NT2/D1 (cell line): ENCODE results near the gene ATP6V0E1.
"Not testable (repeated sequence)": the region's sequence is repeated elsewhere in the genome, so short reads cannot be mapped to it uniquely, and the experiment has no call there.

Experiments used
- DNase-seq: peaks from one replicate; pipeline ENCODE4 v3.0.0-alpha.2; 2011; ENCODE audit warnings: low read depth, low spot score
- H3K27me3 ChIP-seq: 2 replicates; pipeline ENCODE4 v1.6.0; 2011; ENCODE audit warnings: mild to moderate bottlenecking; ENCODE audit not compliant: insufficient read length, insufficient read depth
- H3K36me3 ChIP-seq: 2 replicates; pipeline ENCODE4 v1.6.1; 2011; ENCODE audit warnings: mild to moderate bottlenecking, low read length, mixed read lengths; ENCODE audit not compliant: insufficient read depth, insufficient read length
- H3K4me1 ChIP-seq: 2 replicates; pipeline ENCODE4 v1.5.1; 2011; ENCODE audit not compliant: insufficient read depth, insufficient read length
- H3K4me3 ChIP-seq: 2 replicates; pipeline ENCODE4 v1.5.1; 2011; ENCODE audit warnings: low read depth; ENCODE audit not compliant: insufficient read length
- H3K9ac ChIP-seq: 2 replicates; pipeline ENCODE4 v1.6.0; 2011; ENCODE audit warnings: low read depth; ENCODE audit not compliant: insufficient read length
- H3K9me3 ChIP-seq: 2 replicates; pipeline ENCODE4 v1.5.1; 2011; ENCODE audit warnings: mild to moderate bottlenecking, low read length; ENCODE audit not compliant: insufficient read depth
- SUZ12 ChIP-seq: IDR thresholded peaks from 2 replicates; pipeline ENCODE4 v1.6.1; 2011; ENCODE audit not compliant: insufficient read length, insufficient read depth; ENCODE audit errors: extremely low read depth
- YY1 ChIP-seq: IDR thresholded peaks from 2 replicates; pipeline ENCODE4 v1.6.1; 2011; ENCODE audit not compliant: insufficient read length, insufficient read depth
- ZNF274 ChIP-seq: IDR thresholded peaks from 2 replicates; pipeline ENCODE4 v1.6.1; 2011; ENCODE audit warnings: mild to moderate bottlenecking, low read depth, low read length

Gene ATP6V0E1

DNA sequence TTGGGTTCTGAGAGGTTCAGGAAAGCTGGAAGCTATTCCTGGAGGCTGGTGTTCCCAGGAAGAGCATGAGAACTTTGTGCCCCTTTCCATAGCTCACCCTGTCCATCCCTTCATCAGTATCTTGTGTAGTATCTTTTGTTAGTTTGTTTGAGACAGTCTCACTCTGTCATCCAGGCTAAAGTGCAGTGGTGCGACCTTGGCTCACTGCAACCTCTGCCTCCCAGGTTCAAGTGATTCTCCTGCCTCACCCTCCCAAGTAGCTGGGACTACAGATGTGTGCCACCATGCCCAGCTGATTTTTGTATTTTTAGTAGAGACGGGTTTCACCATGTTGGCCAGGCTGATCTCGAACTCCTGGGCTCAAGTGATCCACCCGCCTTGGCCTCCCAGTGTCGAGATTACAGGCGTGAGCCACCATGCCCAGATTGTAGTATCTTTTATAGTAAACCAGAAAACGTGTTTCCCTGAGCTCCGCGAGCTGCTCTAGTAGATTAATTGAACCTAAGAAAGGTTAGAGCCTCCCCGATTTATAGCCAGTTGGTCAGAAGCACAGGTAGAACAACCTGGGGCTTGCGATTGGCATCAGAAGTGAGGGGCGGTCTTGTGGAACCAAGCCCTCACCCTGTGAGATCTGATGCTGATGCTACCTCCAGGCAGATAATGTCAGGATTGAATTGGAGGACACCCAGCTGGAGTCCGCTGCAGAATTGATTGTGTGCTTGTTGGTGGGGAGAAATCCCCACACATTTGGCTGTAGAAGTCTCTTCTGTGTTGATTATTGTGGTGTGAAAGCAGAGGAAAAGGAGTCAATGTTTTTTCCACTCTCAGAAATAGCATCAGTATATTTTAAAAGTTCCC is 32.3 kb downstream of the ATP6V0E1 start:
- DNase-seq, result no peak
- Histone ChIP-seq H3K4me3 (no peak overlapping the region), H3K27me3 (no peaks in the 10 kb centered on the region), H3K36me3 (peaks cover 17% of the 10 kb centered on the region), H3K9me3 (no peaks in the 10 kb centered on the region), H3K4me1 (peaks cover 3% of the 10 kb centered on the region), H3K9ac (no peak overlapping the region)
- TF ChIP-seq ZNF274, result no peak
- no peak for TF ChIP-seq SUZ12
- no peak for TF ChIP-seq YY1

DNA sequence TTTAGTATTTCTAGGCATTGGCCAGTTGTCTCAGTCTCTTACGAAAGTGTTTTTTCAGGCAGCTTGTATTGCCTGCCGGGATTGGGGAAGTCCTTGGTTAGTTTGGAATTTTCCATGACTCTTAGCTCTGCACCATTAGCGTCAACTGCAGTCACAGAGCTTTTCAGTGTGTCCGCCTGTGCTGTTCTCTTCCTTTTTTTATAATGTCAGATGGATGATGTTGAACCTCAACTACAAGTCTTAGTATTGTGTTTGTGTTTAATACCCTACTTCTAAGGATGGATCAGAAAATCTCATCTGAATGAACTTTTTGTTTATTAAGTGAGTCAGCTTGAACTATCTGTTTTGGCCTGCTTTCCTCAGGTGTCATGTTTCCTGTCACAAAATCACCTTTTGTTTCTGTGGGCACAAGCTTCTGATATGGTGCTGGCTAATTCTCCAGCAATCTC is 33.1 kb downstream of the ATP6V0E1 start:
- H3K4me3 ChIP-seq, result no peak overlapping the region
- no peak for DNase-seq
- no peaks in the 10 kb centered on the region for H3K9me3 ChIP-seq
- TF ChIP-seq ZNF274 (no peak), YY1 (no peak), SUZ12 (no peak)
- no peak overlapping the region for H3K9ac ChIP-seq
- H3K36me3 ChIP-seq, result peaks cover 16% of the 10 kb centered on the region
- peaks cover 3% of the 10 kb centered on the region for H3K4me1 ChIP-seq
- no peaks in the 10 kb centered on the region for H3K27me3 ChIP-seq

DNA sequence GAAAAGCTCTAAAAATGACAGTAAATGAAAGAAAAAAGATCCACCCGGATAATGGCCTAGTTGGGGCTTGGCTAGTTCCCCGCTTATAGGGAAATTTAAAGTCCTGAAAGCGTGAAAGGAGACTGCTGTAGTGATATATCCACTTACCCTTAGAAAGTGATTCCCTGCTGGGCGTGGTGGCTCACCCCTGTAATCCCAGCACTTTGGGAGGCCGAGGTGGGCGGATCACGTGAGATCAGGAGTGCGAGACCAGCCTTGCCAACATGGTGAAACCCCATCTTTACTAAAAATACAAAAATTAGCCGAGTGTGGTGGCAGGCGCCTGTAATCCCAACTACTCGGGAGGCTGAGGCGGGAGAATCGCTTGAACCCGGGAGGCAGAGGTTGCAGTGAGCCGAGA is 33.5 kb downstream of the ATP6V0E1 start:
- peaks cover 17% of the 10 kb centered on the region for H3K36me3 ChIP-seq
- not testable (repeated sequence) for DNase-seq, H3K27me3 ChIP-seq, H3K9ac ChIP-seq, H3K9me3 ChIP-seq, H3K4me3 ChIP-seq, H3K4me1 ChIP-seq

DNA sequence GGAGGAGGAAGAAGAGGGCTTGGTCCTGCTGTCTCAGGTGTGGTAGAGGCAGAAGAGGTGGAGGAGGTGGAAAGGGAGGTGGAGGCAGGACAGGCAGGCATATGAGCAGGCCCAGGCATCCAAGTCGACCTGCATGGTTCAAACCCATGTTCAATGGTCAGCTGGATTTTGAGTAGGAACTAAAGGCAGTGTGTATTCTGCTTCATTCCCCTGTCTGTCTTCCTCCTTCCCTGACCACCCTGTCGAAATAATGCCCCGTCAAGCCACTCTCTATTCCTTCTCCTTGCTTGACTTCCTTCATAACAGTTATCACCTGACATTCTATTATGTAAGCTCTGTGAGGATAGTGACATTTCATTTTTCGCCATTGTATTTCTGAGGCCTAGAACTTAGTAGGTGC is 34.8 kb downstream of the ATP6V0E1 start:
- H3K27me3 ChIP-seq, result no peaks in the 10 kb centered on the region
- H3K36me3 ChIP-seq, result peaks cover 25% of the 10 kb centered on the region
- TF ChIP-seq YY1 (no peak), SUZ12 (no peak), ZNF274 (no peak)
- H3K4me1 ChIP-seq, result peaks cover 3% of the 10 kb centered on the region
- H3K9ac ChIP-seq, result no peak overlapping the region
- H3K9me3 ChIP-seq, result no peaks in the 10 kb centered on the region
- DNase-seq, result no peak
- no peak overlapping the region for H3K4me3 ChIP-seq

DNA sequence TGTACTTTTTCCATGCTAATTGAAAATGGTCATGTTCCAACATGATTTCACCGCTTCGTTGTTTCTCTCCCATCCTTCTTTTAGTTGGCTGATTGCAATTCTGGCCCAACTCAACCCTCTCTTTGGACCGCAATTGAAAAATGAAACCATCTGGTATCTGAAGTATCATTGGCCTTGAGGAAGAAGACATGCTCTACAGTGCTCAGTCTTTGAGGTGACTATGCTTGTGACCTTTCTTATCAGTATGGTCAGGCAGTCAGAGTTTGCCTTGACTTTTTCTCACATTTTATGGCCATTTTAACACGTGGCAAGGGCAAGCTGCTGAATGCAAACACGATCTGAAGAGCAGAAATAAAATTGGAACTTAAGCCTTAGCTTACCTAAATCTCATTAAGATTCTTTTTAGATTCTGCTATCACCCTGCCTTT is 36.6 kb downstream of the ATP6V0E1 start:
- no peak overlapping the region for H3K4me3 ChIP-seq
- no peaks in the 10 kb centered on the region for H3K27me3 ChIP-seq
- no peaks in the 10 kb centered on the region for H3K9me3 ChIP-seq
- no peak overlapping the region for H3K9ac ChIP-seq
- DNase-seq, result no peak
- peaks cover 29% of the 10 kb centered on the region for H3K36me3 ChIP-seq
- no peak for TF ChIP-seq SUZ12
- TF ChIP-seq YY1, result no peak
- TF ChIP-seq ZNF274, result no peak
- H3K4me1 ChIP-seq, result peaks cover 5% of the 10 kb centered on the region

DNA sequence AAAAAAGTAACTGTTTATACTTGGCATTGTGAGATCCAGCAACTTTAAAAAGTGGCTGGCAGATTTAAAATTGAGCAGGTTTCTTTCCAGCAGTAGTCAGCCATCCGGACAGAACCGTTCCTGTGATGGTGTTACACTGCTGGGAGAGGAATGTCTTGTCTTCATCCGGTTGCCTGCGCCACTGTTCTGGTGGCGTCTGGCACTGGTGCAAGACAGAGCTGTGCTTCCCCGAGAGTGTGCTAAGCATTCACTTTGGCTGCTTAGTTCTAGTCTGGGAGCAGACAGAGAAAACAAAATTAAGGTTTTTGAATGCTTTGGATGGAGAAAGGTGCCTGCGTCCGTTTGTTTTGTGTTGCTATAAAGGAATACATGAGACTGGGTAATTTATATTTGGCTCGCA is 37.1 kb downstream of the ATP6V0E1 start:
- H3K4me3 ChIP-seq, result no peak overlapping the region
- H3K27me3 ChIP-seq, result no peaks in the 10 kb centered on the region
- peaks cover 5% of the 10 kb centered on the region for H3K4me1 ChIP-seq
- TF ChIP-seq YY1 (no peak), ZNF274 (no peak), SUZ12 (no peak)
- H3K36me3 ChIP-seq, result peaks cover 29% of the 10 kb centered on the region
- DNase-seq, result no peak
- no peak overlapping the region for H3K9ac ChIP-seq
- no peaks in the 10 kb centered on the region for H3K9me3 ChIP-seq

DNA sequence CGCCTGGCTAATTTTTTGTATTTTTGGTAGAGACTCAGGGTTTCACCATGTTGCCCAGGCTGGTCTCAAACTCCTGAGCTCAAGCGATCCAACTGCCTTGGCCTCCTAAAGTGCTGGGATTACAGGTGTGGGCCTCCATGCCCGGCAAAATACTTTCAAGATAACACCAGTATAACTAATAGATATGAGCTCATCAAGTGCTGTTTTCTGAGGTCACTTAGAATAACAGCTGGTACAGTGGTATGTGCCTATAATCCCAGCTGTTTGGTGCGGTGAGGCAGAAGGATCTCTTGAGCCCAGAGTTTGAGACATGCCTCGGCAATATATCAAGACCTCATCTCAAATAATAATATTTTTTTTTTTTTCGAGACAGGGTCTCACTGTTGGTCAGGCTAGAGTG is 42.1 kb downstream of the ATP6V0E1 start:
- H3K9me3 ChIP-seq, result no peaks in the 10 kb centered on the region
- no peak overlapping the region for H3K4me3 ChIP-seq
- no peak overlapping the region for H3K9ac ChIP-seq
- H3K27me3 ChIP-seq, result no peaks in the 10 kb centered on the region
- no peak for DNase-seq
- TF ChIP-seq SUZ12, result no peak
- TF ChIP-seq ZNF274, result no peak
- TF ChIP-seq YY1, result no peak
- peaks cover 2% of the 10 kb centered on the region for H3K4me1 ChIP-seq
- H3K36me3 ChIP-seq, result peaks cover 16% of the 10 kb centered on the region
